HepG2 (cell line): ENCODE results near the gene GLCE. TPM values are rescaled to one million over a fixed set of nuclear protein-coding genes. Genes with fewer than 3 reads are reported as not detected.

Source experiments
- ATRX ChIP-seq: sonication (generic); formaldehyde crosslinking; IDR thresholded peaks from 2 replicates; pipeline ENCODE4 v1.4.0; 2020; ENCODE audit warnings: missing genetic modification reagents, borderline replicate concordance
- GFI1 ChIP-seq: sonication (generic); formaldehyde crosslinking; IDR thresholded peaks from 2 replicates; pipeline ENCODE4 v1.5.0; 2020; ENCODE audit warnings: missing genetic modification reagents, mild to moderate bottlenecking, borderline replicate concordance
- NFE2 ChIP-seq: sonication (generic); formaldehyde crosslinking; IDR thresholded peaks from 2 replicates; pipeline ENCODE4 v1.4.0; 2020; ENCODE audit warnings: missing genetic modification reagents
- NPAS2 ChIP-seq: sonication (generic); formaldehyde crosslinking; IDR thresholded peaks from 2 replicates; pipeline ENCODE4 v1.8.0; 2022; ENCODE audit warnings: mild to moderate bottlenecking, missing genetic modification reagents, borderline replicate concordance
- PATZ1 ChIP-seq: sonication (generic); formaldehyde crosslinking; IDR thresholded peaks from 2 replicates; pipeline ENCODE4 v1.4.0; 2020; ENCODE audit warnings: missing genetic modification reagents
- SCMH1 ChIP-seq: sonication (generic); formaldehyde crosslinking; IDR thresholded peaks from 2 replicates; pipeline ENCODE4 v1.9.0; 2021; ENCODE audit warnings: missing genetic modification reagents, mild to moderate bottlenecking, borderline replicate concordance
- SP4 ChIP-seq: sonication (generic); formaldehyde crosslinking; IDR thresholded peaks from 2 replicates; pipeline ENCODE4 v1.8.1; 2023; ENCODE audit warnings: mild to moderate bottlenecking, missing genetic modification reagents
- ZFP36L2 ChIP-seq: sonication (generic); formaldehyde crosslinking; IDR thresholded peaks from 2 replicates; pipeline ENCODE4 v1.4.0; 2020; ENCODE audit warnings: missing genetic modification reagents
- ZHX2 ChIP-seq, 2 experiments: sonication (generic) in 1 of 2; formaldehyde crosslinking in 1 of 2; IDR thresholded peaks; 2 replicates each; pipeline versions ENCODE4 v1.6.1 to v1.9.0; 2014 to 2022; ENCODE audit warnings: antibody characterized with exemption in 1 of 2, borderline replicate concordance in 1 of 2, inconsistent platforms in 1 of 2, low read depth in 1 of 2, missing genetic modification reagents in 1 of 2
- ZNF451 ChIP-seq: sonication (generic); formaldehyde crosslinking; IDR thresholded peaks from 2 replicates; pipeline ENCODE4 v1.5.0; 2020; ENCODE audit warnings: mild to moderate bottlenecking, missing genetic modification reagents
- polyA plus RNA-seq, 8 experiments: library from polyadenylated mRNA; depleted of rRNA in 3 of 8; stranded (reverse) in 7 of 8; unstranded in 1 of 8; fragments of >200 nt; fragmentation: Illumina TruSeq in 4 of 8; extraction: Trizol in 4 of 8; gene quantifications; 2 replicates each; pipeline versions ENCODE4 v1.2.1 to v1.2.3, GENCODE V29; 2011 to 2016; ENCODE audit warnings: low read depth in 4 of 8, missing spikeins in 1 of 8, mixed read lengths in 1 of 8; ENCODE audit not compliant: insufficient read depth in 1 of 8
- total RNA-seq, 5 experiments: library from RNA; depleted of rRNA; stranded (reverse); fragments of >200 nt; fragmentation: Illumina TruSeq; extraction: Trizol; gene quantifications; 2 replicates each; pipeline ENCODE4 v1.2.3, GENCODE V29; 2016; ENCODE audit warnings: low read depth in 1 of 5

Gene GLCE
- total and polyA plus RNA-seq, 2 of the 13 experiments (the other 11 are each of a cell fraction or from before 2014, with no cell fraction given) = 12.9 to 23.4 TPM

GRCh38 chr15:69319384-69320375, 159.2 kb downstream of the GLCE start (continued):
- TF ChIP-seq PATZ1 (CRISPR knock-in tag) (no peak), ZNF451 (CRISPR knock-in tag) (no peak), SP4 (CRISPR knock-in tag) (no peak), GFI1 (CRISPR knock-in tag) (no peak), SCMH1 (CRISPR knock-in tag) (no peak), ZHX2 (IDR thresholded peaks at IDR 0.05; ENCODE audit: low read depth) (no peak), ZHX2 (CRISPR knock-in tag; IDR thresholded peaks at IDR 0.05; ENCODE audit: borderline replicate concordance) (no peak), NPAS2 (CRISPR knock-in tag) (no peak), ATRX (CRISPR knock-in tag) (no peak), ZFP36L2 (CRISPR knock-in tag) (no peak), NFE2 (CRISPR knock-in tag) (no peak)
